ENCODE results near the gene ZFP14.

GRCh38 chr19:36331353-36332228, 47.4 kb downstream of the ZFP14 start:
- no peak for TF ChIP-seq CTCF (IDR thresholded peaks at IDR 0.05; ENCODE audit: low read depth, low read length)
- TF ChIP-seq POLR2A (IDR thresholded peaks at IDR 0.05; ENCODE audit: extremely low read depth, insufficient read length): no peak

Data from NB4 (cell line).